Fibroblast of mammary gland (primary cell): Measurements from ENCODE around the gene BCR.

ENCODE experiments used
- DNase-seq: peaks from one replicate; pipeline ENCODE4 v3.0.0-alpha.2; 2010; ENCODE audit warnings: low read depth
- H3K4me3 ChIP-seq: 2 replicates; pipeline ENCODE4 v1.5.1; 2011; ENCODE audit warnings: low read depth, mild to moderate bottlenecking, low read length, moderate library complexity; ENCODE audit not compliant: control insufficient read depth
- CTCF ChIP-seq: conservative IDR thresholded peaks from 2 replicates; pipeline ENCODE4 v1.5.1; 2011; ENCODE audit warnings: low read depth, low read length, inconsistent platforms; ENCODE audit not compliant: control insufficient read depth, insufficient read depth

BCR gene

DNA sequence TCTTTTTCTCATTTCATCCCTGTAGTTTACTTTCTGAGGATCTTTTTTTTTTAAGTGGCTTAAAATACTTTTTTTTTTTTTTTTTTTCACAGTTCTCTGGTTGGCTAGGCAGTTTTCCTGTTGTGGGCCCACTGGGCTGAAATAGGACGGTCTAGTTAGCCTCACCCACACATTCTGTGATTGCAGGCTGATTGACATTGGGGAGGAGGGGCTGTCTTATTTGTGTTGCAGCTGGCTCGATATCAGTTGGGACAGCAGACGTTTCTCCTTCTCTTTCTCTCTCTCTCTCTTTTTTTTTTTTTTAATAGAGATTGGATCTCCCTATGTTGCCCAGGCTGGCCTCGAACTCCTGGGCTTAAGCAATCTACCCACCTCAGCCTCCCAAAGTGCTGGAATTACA, 6.9 kb downstream of the BCR start:
- H3K4me3 ChIP-seq, result no peak overlapping the region
- TF ChIP-seq CTCF, result no peak
- no peak for DNase-seq

DNA sequence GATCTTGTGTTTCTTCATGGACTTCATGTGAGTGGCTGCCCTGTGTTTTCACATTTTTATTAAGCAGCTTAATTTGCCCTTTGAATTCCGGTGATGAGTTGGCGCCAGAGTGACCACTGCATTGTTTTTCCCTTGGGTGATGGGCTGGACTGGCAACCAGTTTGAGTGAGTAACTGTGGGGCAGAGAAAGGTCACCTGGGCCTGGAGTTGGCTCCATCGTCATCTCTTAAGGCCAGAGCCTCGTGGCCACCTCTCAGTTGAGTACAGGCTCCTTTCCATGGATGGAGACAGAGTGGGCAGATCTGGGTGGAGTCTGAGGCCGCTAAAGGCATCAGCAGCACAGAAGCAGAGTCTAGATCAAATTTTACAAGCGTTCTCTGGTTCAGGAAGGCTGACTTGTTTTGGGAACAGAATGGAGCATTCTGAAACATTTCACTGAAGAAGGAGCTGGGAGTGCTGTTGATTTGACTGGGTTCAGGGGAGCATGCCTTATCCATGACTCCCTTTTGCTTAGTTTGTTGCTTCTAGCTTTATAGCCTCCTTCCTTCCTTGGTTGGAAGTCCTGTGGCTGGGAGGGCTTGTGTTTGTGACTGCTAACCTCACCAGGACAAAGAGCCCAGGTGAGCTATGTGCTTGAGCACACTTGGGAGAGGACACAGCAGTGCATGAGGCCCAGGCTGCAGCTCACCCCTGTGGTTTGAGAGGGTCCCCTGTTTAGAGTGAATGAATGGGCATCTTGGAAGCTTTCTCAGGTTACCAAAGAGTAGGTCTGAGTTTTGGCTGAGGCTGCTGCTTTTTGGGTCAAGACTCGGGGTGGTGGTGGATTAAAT, 7.8 kb downstream of the BCR start:
- TF ChIP-seq CTCF, result no peak
- DNase-seq, result peak; percentile 64
- H3K4me3 ChIP-seq, result no peak overlapping the region

- DNase-seq, result no peak
- H3K4me3 ChIP-seq, result no peak overlapping the region
- no peak for TF ChIP-seq CTCF
These were observed 10.2 kb downstream of the BCR start for GRCh38 chr22:23190526-23190925.

- H3K4me3 ChIP-seq, result no peak overlapping the region
- TF ChIP-seq CTCF, result no peak
- no peak for DNase-seq
These were observed 11.8 kb downstream of the BCR start for GRCh38 chr22:23192133-23192532.

DNA sequence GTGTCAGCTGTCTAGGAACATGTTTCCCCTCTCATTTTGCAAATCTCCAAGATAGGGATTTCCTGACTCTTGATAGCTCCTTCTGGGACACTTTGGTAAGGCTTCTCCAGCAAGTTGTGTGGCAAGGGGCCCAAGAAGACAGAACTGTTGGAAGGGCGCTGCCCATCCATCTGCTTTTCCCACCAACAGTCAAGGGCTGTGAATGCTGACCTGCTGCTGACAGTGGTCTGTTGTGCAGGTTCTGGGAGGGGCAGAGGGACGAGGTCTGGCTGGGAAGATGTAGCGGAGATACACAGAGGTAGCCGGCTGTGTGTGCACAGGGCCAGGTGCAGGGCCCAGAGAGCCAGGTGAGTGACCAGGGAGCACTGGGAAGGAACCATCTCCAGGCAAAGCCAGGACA, 12.2 kb downstream of the BCR start:
- TF ChIP-seq CTCF, result no peak
- H3K4me3 ChIP-seq, result no peak overlapping the region
- no peak for DNase-seq

- H3K4me3 ChIP-seq, result no peak overlapping the region
- TF ChIP-seq CTCF, result no peak
- no peak for DNase-seq
These were observed 13.0 kb downstream of the BCR start for GRCh38 chr22:23193196-23193827.
